DOHH2 (cell line): ENCODE results near the gene TSKU.

Experiments used
- H3F3A ChIP-seq: fragments of 200-600 bp; sonication (generic), shearing (Covaris generic); 2 replicates; pipeline ENCODE4 v1.6.0; 2016; ENCODE audit warnings: antibody characterized with exemption, mild to moderate bottlenecking; ENCODE audit not compliant: control insufficient read depth, insufficient read depth
- H3K27ac ChIP-seq: fragments of 200-600 bp; sonication (generic); 2 replicates; pipeline ENCODE4 v1.5.1; 2014; ENCODE audit warnings: low read depth, mild to moderate bottlenecking, low read length, moderate library complexity
- H3K27me3 ChIP-seq: fragments of 200-600 bp; sonication (generic); 2 replicates; pipeline ENCODE4 v1.6.1; 2014; ENCODE audit warnings: mild to moderate bottlenecking, low read length, mixed read lengths; ENCODE audit not compliant: control insufficient read depth
- H3K36me3 ChIP-seq: fragments of 200-600 bp; sonication (generic); 2 replicates; pipeline ENCODE4 v1.6.1; 2014; ENCODE audit warnings: mild to moderate bottlenecking, low read length, moderate library complexity, mixed read lengths; ENCODE audit not compliant: control insufficient read depth
- H3K4me1 ChIP-seq: fragments of 200-600 bp; sonication (generic); 2 replicates; pipeline ENCODE4 v1.6.1; 2014; ENCODE audit warnings: mild to moderate bottlenecking, low read length, mixed read lengths; ENCODE audit not compliant: control insufficient read depth
- H3K4me2 ChIP-seq: fragments of 200-600 bp; sonication (generic); 2 replicates; pipeline ENCODE4 v1.6.0; 2014; ENCODE audit warnings: mild to moderate bottlenecking, low read length, moderate library complexity
- H3K4me3 ChIP-seq: fragments of 200-600 bp; sonication (generic); 2 replicates; pipeline ENCODE4 v1.5.1; 2014; ENCODE audit warnings: mild to moderate bottlenecking, low read length, mixed read lengths
- H3K79me2 ChIP-seq: fragments of 200-600 bp; sonication (generic); 2 replicates; pipeline ENCODE4 v1.6.1; 2014; ENCODE audit warnings: mild to moderate bottlenecking, low read length, mixed read lengths; ENCODE audit not compliant: control insufficient read depth
- H3K9me2 ChIP-seq: fragments of 200-600 bp; sonication (generic); replicated peaks from 2 replicates; pipeline ENCODE4 v1.6.1; 2014; ENCODE audit warnings: mild to moderate bottlenecking, low read length, mixed read lengths; ENCODE audit not compliant: control insufficient read depth
- H3K9me3 ChIP-seq: fragments of 200-600 bp; sonication (generic); 2 replicates; pipeline ENCODE4 v1.6.1; 2014; ENCODE audit warnings: antibody characterized with exemption, low read length, mixed read lengths; ENCODE audit not compliant: control insufficient read depth, insufficient read depth
- H4K20me1 ChIP-seq: fragments of 200-600 bp; sonication (generic); 2 replicates; pipeline ENCODE4 v1.6.0; 2014; ENCODE audit warnings: low read depth, mild to moderate bottlenecking, antibody characterized with exemption, low read length, moderate library complexity; ENCODE audit not compliant: control insufficient read depth, insufficient read depth
- CTCF ChIP-seq: fragments of 200-600 bp; sonication (generic); IDR thresholded peaks from one replicate; pipeline ENCODE4 v1.5.1; 2014; ENCODE audit warnings: antibody characterized with exemption, mild to moderate bottlenecking, low read depth, low read length; ENCODE audit not compliant: poor library complexity, severe bottlenecking
- EZH2phosphoT487 ChIP-seq: fragments of 200-600 bp; sonication (generic); IDR thresholded peaks from 2 replicates; pipeline ENCODE4 v1.6.1; 2017; ENCODE audit warnings: borderline replicate concordance, mild to moderate bottlenecking, antibody characterized with exemption, low read length, moderate library complexity, mixed read lengths

The TSKU gene

GRCh38 chr11:76772100-76772782, 10.9 kb upstream of the TSKU start:
- Histone ChIP-seq H3K27me3 (peaks cover 6% of the 10 kb centered on the region), H3K9me2 (no peaks in the 10 kb centered on the region), H3K27ac (no peak overlapping the region), H3K4me2 (no peak overlapping the region), H3K79me2 (no peaks in the 10 kb centered on the region), H4K20me1 (no peaks in the 10 kb centered on the region), H3F3A (no peaks in the 10 kb centered on the region), H3K9me3 (no peaks in the 10 kb centered on the region), H3K4me1 (no peaks in the 10 kb centered on the region), H3K36me3 (no peaks in the 10 kb centered on the region), H3K4me3 (no peak overlapping the region)
- TF ChIP-seq EZH2phosphoT487 = no peak
- no peak for TF ChIP-seq CTCF

- H3K4me2 ChIP-seq = no peak overlapping the region
- no peaks in the 10 kb centered on the region for H4K20me1 ChIP-seq
- no peaks in the 10 kb centered on the region for H3F3A ChIP-seq
- H3K27ac ChIP-seq = no peak overlapping the region
- no peaks in the 10 kb centered on the region for H3K9me3 ChIP-seq
- H3K27me3 ChIP-seq = peaks cover 11% of the 10 kb centered on the region
- TF ChIP-seq CTCF (no peak), EZH2phosphoT487 (no peak)
- H3K4me1 ChIP-seq = no peaks in the 10 kb centered on the region
- H3K4me3 ChIP-seq = no peak overlapping the region
- no peaks in the 10 kb centered on the region for H3K9me2 ChIP-seq
- H3K79me2 ChIP-seq = no peaks in the 10 kb centered on the region
- no peaks in the 10 kb centered on the region for H3K36me3 ChIP-seq
These were observed 10.4 kb upstream of the TSKU start for GRCh38 chr11:76772783-76773106.

GRCh38 chr11:76773921-76774361, 9.2 kb upstream of the TSKU start:
- Histone ChIP-seq H3K27me3 (peaks cover 12% of the 10 kb centered on the region), H3K79me2 (no peaks in the 10 kb centered on the region), H3F3A (no peaks in the 10 kb centered on the region), H3K9me2 (no peaks in the 10 kb centered on the region), H3K9me3 (no peaks in the 10 kb centered on the region), H3K36me3 (no peaks in the 10 kb centered on the region), H3K4me2 (no peak overlapping the region), H4K20me1 (no peaks in the 10 kb centered on the region), H3K27ac (no peak overlapping the region), H3K4me1 (no peaks in the 10 kb centered on the region), H3K4me3 (no peak overlapping the region)
- TF ChIP-seq CTCF (no peak), EZH2phosphoT487 (no peak)
